Activated naive CD4-positive, alpha-beta T cell treated with anti-CD3 and anti-CD28 coated beads for 36 hours (primary cell): ENCODE measurements around the gene TEX50. TPM values are rescaled to one million over a fixed set of nuclear protein-coding genes. Genes with fewer than 3 reads are reported as not detected.
"Not testable (repeated sequence)": the region's sequence is repeated elsewhere in the genome, so short reads cannot be mapped to it uniquely, and the experiment has no call there.

ENCODE experiments used
- CTCF ChIA-PET: fragments of 350-600 bp; sonication (Branson Sonifier 250); formaldehyde crosslinking; loops from one replicate; lab custom pipeline; 2021; ENCODE audit warnings: antibody characterized with exemption; lab: Charles Lee
- DNase-seq: peaks from one replicate; pipeline ENCODE4 v3.0.0-alpha.2; 2020
- H3K27ac Mint-ChIP-seq: one replicate; pipeline ENCODE4 v1.8.0; 2021; ENCODE audit warnings: mild to moderate bottlenecking, mixed read lengths
- H3K27me3 Mint-ChIP-seq: one replicate; pipeline ENCODE4 v1.8.0; 2021; ENCODE audit warnings: low read depth, mixed read lengths
- H3K36me3 Mint-ChIP-seq: one replicate; pipeline ENCODE4 v1.8.0; 2021; ENCODE audit warnings: low read depth, mixed read lengths
- H3K4me1 Mint-ChIP-seq: one replicate; pipeline ENCODE4 v1.8.0; 2021; ENCODE audit warnings: low read depth, mixed read lengths
- H3K4me3 Mint-ChIP-seq: one replicate; pipeline ENCODE4 v1.8.0; 2021; ENCODE audit warnings: mild to moderate bottlenecking, moderate library complexity, mixed read lengths
- H3K9me3 Mint-ChIP-seq: one replicate; pipeline ENCODE4 v1.8.0; 2021; ENCODE audit warnings: mixed read lengths
- intact Hi-C: fragments of 100-400 bp; cut with micrococcal nuclease; formaldehyde crosslinking; loops from one replicate; pipeline ENCODE4 v1.15.1; 2023
- total RNA-seq, 2 experiments: library from RNA; stranded (reverse); gene quantifications; one replicate each; pipeline ENCODE4 v1.2.3, GENCODE V29; 2021

TEX50 gene
- total RNA-seq, 2 experiments from 2014 or later = not detected

DNA sequence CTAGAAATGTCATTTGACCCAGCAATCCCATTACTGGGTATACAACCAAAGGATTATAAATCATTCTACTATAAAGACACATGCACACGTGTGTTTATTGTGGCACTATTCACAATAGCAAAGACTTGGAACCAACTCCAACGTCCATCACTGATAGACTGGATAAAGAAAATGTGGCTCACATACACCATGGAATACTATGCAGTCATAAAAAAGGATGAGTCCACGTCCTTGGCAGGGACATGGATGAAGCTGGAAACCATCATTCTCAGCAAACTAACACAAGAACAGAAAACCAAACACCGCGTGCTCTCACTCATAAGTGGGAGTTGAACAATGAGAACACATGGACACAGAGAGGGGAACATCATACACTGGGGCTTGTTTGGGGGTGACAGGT lies 45.0 kb downstream of the TEX50 start:
- H3K9me3 Mint-ChIP-seq, H3K4me1 Mint-ChIP-seq, H3K27ac Mint-ChIP-seq, H3K36me3 Mint-ChIP-seq, H3K4me3 Mint-ChIP-seq, intact Hi-C loops, H3K27me3 Mint-ChIP-seq, DNase-seq, CTCF ChIA-PET: not testable (repeated sequence)

- intact Hi-C loops = no loop called here
- Mint-ChIP-seq H3K27me3 (no peaks in the 10 kb centered on the region), H3K27ac (no peak overlapping the region), H3K36me3 (no peaks in the 10 kb centered on the region), H3K9me3 (peaks cover 2% of the 10 kb centered on the region), H3K4me1 (no peaks in the 10 kb centered on the region), H3K4me3 (no peak overlapping the region)
- CTCF ChIA-PET = no interaction called here
- DNase-seq = no peak
Measured at GRCh38 chr1:173682184-173682583, 47.0 kb downstream of the TEX50 start.

GRCh38 chr1:173683838-173684237 lies 48.7 kb downstream of the TEX50 start:
- DNase-seq, CTCF ChIA-PET, H3K36me3 Mint-ChIP-seq, H3K9me3 Mint-ChIP-seq, H3K27ac Mint-ChIP-seq, H3K4me3 Mint-ChIP-seq, H3K27me3 Mint-ChIP-seq, H3K4me1 Mint-ChIP-seq, intact Hi-C loops: not testable (repeated sequence)

DNA sequence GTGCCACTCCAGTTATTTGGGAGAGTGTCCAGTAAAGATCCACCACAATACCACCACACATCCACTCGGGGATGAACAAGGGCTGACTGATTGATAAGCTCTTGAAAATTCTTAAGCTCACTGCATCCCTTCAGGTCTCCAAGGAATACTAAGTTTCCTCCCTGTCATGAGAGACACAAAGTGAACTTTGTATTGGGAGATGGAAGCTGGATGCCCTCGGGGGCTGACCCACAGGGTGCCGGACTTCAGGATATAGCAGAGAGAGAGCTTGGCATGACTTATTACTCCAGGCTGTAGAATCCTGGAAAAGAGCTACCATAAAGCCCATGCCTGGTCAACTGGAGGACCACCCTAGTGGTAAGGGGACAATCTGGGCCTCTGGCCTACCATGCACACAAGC lies 50.0 kb downstream of the TEX50 start:
- H3K9me3 Mint-ChIP-seq, H3K27ac Mint-ChIP-seq, intact Hi-C loops, H3K4me1 Mint-ChIP-seq, H3K27me3 Mint-ChIP-seq, H3K36me3 Mint-ChIP-seq, DNase-seq, CTCF ChIA-PET, H3K4me3 Mint-ChIP-seq: not testable (repeated sequence)

Other genes with a start within 250 kb of the TEX50 start
- 100 to 1,000 TPM; 147 to 150 TPM for gene PRDX6, start 158.0 kb upstream of the TEX50 start, total RNA-seq
- not detected for gene SLC9C2, start 32.3 kb upstream of the TEX50 start, total RNA-seq
- not detected for gene ANKRD45, start 34.5 kb downstream of the TEX50 start, total RNA-seq
- 10 to 100 TPM; 13.0 to 14.9 TPM for gene KLHL20, start 79.6 kb downstream of the TEX50 start, total RNA-seq
- gene DARS2, start 189.3 kb downstream of the TEX50 start, total RNA-seq = 10 to 100 TPM; 42.7 to 44.1 TPM
- gene CENPL, start 189.5 kb downstream of the TEX50 start, total RNA-seq = 10 to 100 TPM; 31.1 to 31.9 TPM
- 1,000 to 10,000 TPM; 1,367 to 1,374 TPM for gene GAS5, start 232.7 kb downstream of the TEX50 start, total RNA-seq
- 1 to 10 TPM; 8.1 to 9.0 TPM for gene ZBTB37, start 233.0 kb downstream of the TEX50 start, total RNA-seq